GM12892 (cell line): Measurements from ENCODE around the gene POU2F1.

Experiments
- POLR2A ChIP-seq: IDR thresholded peaks from 2 replicates; pipeline ENCODE4 v1.6.1; 2011; ENCODE audit warnings: low read depth, low read length, control low read depth
- POLR2AphosphoS5 ChIP-seq: IDR thresholded peaks from 2 replicates; pipeline ENCODE4 v1.6.1; 2011; ENCODE audit warnings: low read depth, low read length, control low read depth
- TAF1 ChIP-seq: IDR thresholded peaks from 2 replicates; pipeline ENCODE4 v1.6.1; 2011; ENCODE audit warnings: low read depth, mild to moderate bottlenecking, control low read depth, low read length, borderline replicate concordance

- TF ChIP-seq POLR2AphosphoS5, result no peak
- TF ChIP-seq POLR2A, result no peak
- TF ChIP-seq TAF1, result no peak
Observed at GRCh38 chr1:167304165-167304564, 83.5 kb downstream of the POU2F1 start.
